ENCODE measurements around the gene WFDC12.
"Not testable (repeated sequence)": the region's sequence is repeated elsewhere in the genome, so short reads cannot be mapped to it uniquely, and the experiment has no call there.

WFDC12 gene

GRCh38 chr20:45124365-45124764, at the start of gene WFDC12:
WFDC12 (minus strand) TSS chr20:45124465; CDS start chr20:45124447, 18 bp downstream.
- no peak for DNase-seq

DNA sequence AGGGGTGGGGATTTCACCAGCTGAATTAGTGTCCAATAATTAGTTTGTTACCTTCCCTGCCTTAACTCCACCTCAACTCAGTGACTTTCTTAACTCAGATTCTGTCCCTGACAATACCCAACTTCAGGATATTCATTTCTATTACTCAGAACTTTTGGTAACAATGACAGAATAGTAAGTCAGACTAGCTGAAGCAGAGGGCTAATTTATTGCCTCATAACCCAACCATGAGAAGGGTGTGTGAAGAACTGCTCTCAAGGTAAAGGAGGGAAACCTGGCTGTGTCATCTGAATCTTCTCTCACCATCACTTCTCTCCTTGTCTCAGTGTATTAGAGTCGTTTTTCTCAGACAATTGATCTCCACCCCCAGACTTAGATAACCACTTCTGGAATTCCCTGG, 49.3 kb upstream of the WFDC12 start:
- DNase-seq: no peak

GRCh38 chr20:45164906-45165305, 40.6 kb upstream of the WFDC12 start:
- DNase-seq: no peak

DNA sequence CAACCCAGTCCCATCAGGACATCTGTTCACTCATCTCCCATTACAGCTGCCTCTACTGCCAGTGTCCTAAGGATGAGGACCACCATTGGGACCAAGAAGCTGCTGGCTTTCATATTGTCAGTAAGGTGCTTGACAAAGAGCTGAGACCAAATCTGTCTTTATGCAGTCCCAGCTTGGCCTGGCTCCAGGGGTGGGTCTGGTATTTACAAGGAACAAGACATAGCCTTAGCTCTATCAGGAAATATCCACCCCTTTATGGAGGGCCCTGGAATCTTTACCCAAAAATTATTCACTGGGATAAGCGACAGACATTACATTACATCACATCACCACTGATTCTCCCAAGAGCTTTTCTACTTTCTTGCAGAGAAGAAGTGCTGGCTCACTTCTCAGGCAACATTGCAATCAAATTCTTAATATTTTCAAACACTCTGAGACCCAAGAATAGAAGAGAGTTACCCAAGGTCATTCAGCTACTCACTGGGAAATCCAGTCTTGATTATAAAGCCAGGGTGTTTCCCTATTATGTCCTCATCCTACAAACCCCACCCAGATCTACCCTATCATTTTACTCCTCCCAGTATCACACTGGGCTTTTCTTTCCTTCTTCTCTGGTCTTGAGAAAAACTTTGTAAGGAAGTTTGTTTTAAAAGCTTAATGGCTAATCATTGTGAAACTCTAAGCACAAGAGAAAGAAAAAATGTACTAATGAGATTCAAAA, 39.0 kb upstream of the WFDC12 start:
- no peak for DNase-seq

- no peak for DNase-seq
These were observed 33.7 kb upstream of the WFDC12 start for GRCh38 chr20:45157962-45158361.

DNA sequence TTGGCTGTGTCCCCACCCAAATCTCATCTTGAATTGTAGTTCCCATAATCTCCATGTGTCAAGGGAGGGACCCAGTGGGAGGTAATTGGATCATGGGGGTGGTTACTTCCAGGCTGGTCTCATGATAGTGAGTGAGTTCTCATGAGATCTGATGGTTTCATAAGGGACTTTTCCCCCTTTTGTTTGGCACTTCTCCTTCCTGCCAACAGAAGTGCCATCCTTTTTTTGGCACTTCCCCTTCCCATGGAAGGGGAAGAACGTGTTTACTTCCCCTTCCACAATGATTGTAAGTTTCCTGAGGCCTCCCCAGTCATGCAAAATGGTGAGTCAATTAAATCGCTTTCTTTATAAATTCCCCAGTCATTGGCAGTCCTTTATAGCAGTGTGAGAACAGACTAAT, 32.4 kb upstream of the WFDC12 start:
- no peak for DNase-seq

GRCh38 chr20:45154794-45155193, 30.5 kb upstream of the WFDC12 start:
- DNase-seq: not testable (repeated sequence)

- no peak for DNase-seq
These were observed 29.9 kb upstream of the WFDC12 start for GRCh38 chr20:45154183-45154582.

- DNase-seq: no peak
These were observed 29.5 kb upstream of the WFDC12 start for GRCh38 chr20:45153752-45154151.

GRCh38 chr20:45153147-45153546, 28.9 kb upstream of the WFDC12 start:
- no peak for DNase-seq

GRCh38 chr20:45152405-45152804, 28.1 kb upstream of the WFDC12 start:
- no peak for DNase-seq

- no peak for DNase-seq
These were observed 24.8 kb upstream of the WFDC12 start for GRCh38 chr20:45149062-45149461.

DNA sequence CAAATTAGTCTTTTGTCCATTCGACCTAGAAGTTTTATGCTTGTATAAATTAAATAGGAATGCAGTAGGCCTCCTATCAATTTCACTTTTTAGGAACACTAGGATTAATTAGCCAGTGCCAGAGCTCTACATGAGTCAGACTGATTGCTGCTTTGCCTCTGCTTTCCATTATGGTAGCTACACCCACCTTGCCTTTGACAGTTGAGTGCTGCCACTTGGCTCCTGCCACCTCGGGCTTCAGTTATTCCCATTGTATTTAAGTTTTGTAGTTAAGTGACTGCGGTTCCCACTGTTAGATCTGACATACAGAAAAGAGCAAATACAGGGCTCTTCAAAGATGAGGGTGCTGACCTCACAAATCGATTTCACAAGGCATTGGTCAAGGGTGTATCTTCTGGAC, 16.6 kb upstream of the WFDC12 start:
- DNase-seq: no peak

- DNase-seq: not testable (repeated sequence)
These were observed 15.6 kb upstream of the WFDC12 start for GRCh38 chr20:45139733-45140375.

- DNase-seq: no peak
These were observed 14.5 kb upstream of the WFDC12 start for GRCh38 chr20:45138561-45139300.

DNA sequence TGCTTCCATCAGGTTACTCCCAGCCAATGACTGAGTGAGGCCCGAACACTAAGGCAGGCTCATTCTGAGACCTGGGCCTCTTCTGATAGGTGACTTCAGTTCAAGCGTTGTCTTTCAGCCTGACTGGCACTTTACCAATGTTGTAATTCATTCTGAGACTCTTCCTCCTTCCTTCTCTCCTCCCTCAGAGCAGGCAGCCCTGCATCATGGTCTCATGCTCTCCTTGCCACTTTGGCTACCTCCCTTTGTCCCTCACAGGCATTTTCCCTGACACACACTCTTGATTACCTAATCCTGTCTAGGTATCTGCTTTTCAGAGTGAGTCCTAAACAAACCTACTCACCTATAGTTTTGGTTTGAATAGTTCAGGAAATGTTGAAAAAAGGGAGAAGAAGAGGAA, 12.6 kb upstream of the WFDC12 start:
- DNase-seq: no peak

DNA sequence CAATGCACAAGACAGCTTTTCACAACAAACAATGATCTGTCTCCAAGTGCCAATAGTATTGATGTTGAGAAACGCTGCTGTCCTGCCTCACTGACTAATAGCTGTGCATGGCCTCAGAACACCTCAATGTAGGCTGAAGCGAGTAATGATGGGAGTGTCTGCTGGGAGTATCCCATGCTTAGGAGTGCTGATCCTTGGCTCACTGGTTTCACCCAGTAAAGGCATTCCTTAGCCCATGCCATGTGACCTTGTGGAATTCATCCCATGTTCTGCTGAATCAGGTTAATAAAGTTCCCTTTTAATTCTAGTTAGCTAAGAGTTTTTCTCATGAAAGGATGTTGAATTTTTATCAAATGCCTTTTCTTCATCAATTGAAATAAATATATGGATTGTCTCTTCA, 3.8 kb upstream of the WFDC12 start:
- DNase-seq: no peak

DNA sequence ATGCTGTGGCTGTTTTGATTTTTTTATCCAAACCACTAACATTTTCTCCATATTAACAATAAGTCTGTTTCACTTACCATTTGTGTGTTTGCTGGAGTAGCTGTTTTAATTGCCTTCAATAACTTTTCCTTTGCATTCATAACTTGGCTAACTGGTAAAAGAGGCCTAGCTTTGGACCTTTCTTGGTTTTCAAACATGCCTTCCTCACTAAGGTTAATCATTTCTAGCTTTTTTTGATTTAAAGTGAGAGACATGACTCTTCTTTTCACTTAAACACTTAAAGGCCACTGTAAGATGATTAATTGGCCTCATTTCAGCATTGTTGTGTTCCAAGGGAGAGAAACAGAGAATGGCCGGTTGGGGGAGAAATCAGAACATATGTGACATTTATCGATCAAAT, 2.9 kb downstream of the WFDC12 start:
- no peak for DNase-seq

DNA sequence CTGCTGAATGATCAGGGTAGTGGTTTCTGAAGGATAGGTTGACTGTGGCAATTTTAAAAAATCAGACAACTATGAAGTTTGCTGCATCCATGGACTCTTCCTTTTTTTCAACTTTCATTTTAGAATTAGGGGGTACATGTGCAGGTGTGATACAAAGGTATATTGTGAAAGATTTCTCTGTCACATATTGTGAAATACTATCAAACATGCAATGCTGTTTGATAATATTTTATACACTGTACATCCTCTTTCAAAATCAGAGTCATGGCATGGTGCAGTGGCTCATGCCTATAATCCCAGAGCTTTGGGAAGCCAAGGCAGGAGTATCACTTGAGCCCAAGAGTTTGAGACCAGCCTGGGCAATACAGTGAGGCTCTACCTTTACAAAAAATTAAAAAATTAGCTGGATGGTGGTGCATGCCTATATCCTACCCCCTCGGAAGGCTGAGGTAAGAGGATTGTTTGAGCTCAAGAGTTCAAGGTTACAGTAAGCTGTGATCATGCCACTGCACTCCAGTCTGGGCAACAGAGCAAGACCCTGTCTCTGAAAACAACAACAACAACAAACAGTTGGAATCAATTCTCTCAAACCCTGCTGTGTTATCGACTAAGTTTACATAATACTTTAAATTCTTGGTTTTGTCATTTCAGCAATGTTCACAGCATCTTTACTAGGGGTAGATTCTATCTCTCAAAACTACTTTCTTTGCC, 4.6 kb downstream of the WFDC12 start:
- no peak for DNase-seq

DNA sequence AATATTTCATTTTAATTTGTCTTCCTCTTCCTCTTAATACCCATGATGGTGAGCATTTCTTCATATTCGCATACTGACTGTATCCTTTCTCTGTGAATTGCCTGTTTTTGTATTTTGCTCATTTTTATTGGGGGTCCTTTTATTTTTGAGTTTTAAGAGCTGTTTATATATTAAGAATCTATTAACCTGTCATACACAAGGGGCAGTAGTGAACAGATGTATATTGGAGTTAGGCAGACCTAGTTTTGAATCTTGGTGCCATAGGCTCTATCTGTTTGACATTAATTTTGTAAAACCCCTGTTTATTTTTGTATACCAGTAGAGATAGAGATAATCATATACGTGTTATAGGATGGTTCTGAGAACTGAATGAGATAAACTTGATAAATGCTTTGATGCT, 6.2 kb downstream of the WFDC12 start:
- DNase-seq: no peak

DNA sequence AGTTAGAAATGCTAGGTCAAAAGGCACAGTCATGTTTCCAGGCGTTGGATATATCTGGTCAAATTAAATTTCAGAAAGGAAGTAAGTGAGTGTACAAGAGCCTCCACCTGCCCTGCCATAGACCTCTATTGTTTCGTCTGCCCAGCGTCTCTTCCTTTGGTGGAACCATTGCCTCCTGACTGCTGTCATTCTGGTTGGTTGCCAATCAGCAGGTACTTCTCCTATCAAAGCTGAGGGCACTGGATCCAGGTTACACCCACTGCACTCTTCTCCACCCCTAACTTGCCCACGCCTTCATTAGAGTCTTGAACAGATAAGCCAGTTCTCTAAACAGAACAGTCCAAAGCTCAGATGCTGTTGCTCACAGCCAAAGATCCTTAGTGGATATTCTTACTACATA, 6.7 kb downstream of the WFDC12 start:
- no peak for DNase-seq

DNA sequence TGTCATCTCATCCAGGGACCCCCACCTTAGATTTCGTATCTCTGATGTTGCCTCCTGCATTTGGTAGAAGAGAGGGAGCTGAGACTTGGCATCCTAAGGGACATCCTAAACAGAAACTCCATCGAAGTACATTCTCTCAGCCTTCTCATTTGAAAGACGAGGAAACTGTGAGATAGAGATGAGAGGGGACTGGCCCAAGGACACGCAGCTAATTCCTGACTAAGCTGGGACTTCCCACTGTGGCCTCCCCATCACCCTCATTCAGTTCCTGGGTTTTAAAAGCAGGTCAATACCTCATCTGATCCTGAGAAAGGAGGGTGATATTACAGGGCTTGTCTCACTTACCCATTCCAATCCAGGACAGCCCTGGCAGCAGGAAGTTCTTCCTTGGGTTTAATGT, 8.4 kb downstream of the WFDC12 start:
- DNase-seq: no peak

DNA sequence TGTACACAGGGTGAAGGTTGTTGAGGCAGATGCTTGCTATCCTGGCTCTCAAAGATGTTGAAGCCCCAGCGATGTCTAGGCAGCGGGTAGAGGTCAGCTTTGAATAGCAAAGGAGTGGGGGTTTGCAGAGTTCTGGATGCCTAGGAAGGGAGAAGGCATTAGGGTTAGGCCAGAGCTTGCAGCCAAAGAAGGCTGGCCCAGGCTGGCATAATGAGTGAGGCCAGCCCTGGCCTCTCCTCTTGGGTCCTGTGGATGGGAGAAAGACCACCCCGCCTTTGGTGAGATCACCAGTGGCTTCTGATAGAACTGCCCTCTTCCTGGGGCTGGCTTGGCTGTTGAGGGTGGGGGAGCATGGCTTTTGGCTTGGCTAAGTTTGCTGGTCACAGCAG, 8.9 kb downstream of the WFDC12 start:
- DNase-seq: no peak

Measured in SW 1271 (cell line).